ACC112 (cell line): Measurements from ENCODE around the gene AAMP.

Experiments used
- H2AFZ ChIP-seq: fragments of 200-600 bp; sonication (generic); one replicate; pipeline ENCODE4 v1.6.0; 2017; ENCODE audit warnings: antibody characterized with exemption, low read length; ENCODE audit not compliant: unreplicated experiment
- H3K27ac ChIP-seq: fragments of 200-600 bp; sonication (generic); 2 replicates; pipeline ENCODE4 v1.5.1; 2014; ENCODE audit warnings: low read depth, mild to moderate bottlenecking, antibody characterized with exemption, low read length, moderate library complexity
- H3K27me3 ChIP-seq: fragments of 200-600 bp; sonication (generic); 2 replicates; pipeline ENCODE4 v1.6.1; 2014; ENCODE audit warnings: mild to moderate bottlenecking, antibody characterized with exemption, low read length, moderate library complexity, mixed read lengths; ENCODE audit not compliant: insufficient read depth
- H3K36me3 ChIP-seq: fragments of 200-600 bp; sonication (generic); 2 replicates; pipeline ENCODE4 v1.6.1; 2016; ENCODE audit warnings: mild to moderate bottlenecking, antibody characterized with exemption, low read length, moderate library complexity, mixed read lengths; ENCODE audit not compliant: insufficient read depth
- H3K4me1 ChIP-seq: fragments of 200-600 bp; sonication (generic); one replicate; pipeline ENCODE4 v1.6.1; 2016; ENCODE audit warnings: low read length, mixed read lengths; ENCODE audit not compliant: insufficient read depth, unreplicated experiment, control insufficient read depth
- H3K4me3 ChIP-seq: fragments of 200-600 bp; sonication (generic); 2 replicates; pipeline ENCODE4 v1.5.1; 2014; ENCODE audit warnings: mild to moderate bottlenecking, low read depth, low read length
- H3K79me2 ChIP-seq: fragments of 200-600 bp; sonication (generic); one replicate; pipeline ENCODE4 v1.6.0; 2016; ENCODE audit warnings: low read length; ENCODE audit not compliant: control insufficient read depth, unreplicated experiment, insufficient read depth

AAMP gene

GRCh38 chr2:218218268-218219185 lies 51.4 kb downstream of the AAMP start:
- peaks cover 47% of the 10 kb centered on the region for H3K4me1 ChIP-seq

GRCh38 chr2:218217360-218218267 lies 52.3 kb downstream of the AAMP start:
- Histone ChIP-seq H3K36me3 (0 out of 2 replicates have a peak, but pooled peaks cover 7% of the 10 kb centered on the region), H3K4me1 (peaks cover 37% of the 10 kb centered on the region), H3K4me3 (peak overlapping the region; percentile 99), H3K27ac (peak overlapping the region; percentile 93), H3K79me2 (peaks cover 63% of the 10 kb centered on the region), H3K27me3 (no peaks in the 10 kb centered on the region), H2AFZ (no peak overlapping the region)

More at GRCh38 chr2:218218268-218219185, 51.4 kb downstream of the AAMP start:
- H2AFZ ChIP-seq, result no peak overlapping the region
- peaks cover 72% of the 10 kb centered on the region for H3K79me2 ChIP-seq
- peak overlapping the region; percentile 93 for H3K27ac ChIP-seq
- 0 out of 2 replicates have a peak, but pooled peaks cover 15% of the 10 kb centered on the region for H3K36me3 ChIP-seq
- H3K27me3 ChIP-seq, result no peaks in the 10 kb centered on the region
- peak overlapping the region; percentile 99 for H3K4me3 ChIP-seq

- H3K4me1 ChIP-seq, result peaks cover 32% of the 10 kb centered on the region
- H3K36me3 ChIP-seq, result 0 out of 2 replicates have a peak, but pooled peaks cover 5% of the 10 kb centered on the region
- peaks cover 55% of the 10 kb centered on the region for H3K79me2 ChIP-seq
- H3K4me3 ChIP-seq, result peak within 1 kb of the TSS; percentile 99
- H3K27me3 ChIP-seq, result no peaks in the 10 kb centered on the region
- peak within 1 kb of the TSS; percentile 93 for H3K27ac ChIP-seq
- peak within 1 kb of the TSS; percentile 96 for H2AFZ ChIP-seq
Measured at GRCh38 chr2:218216674-218217359, 53.1 kb downstream of the AAMP start, which contains the start of gene ARPC2. TSS of gene ARPC2 (plus strand) at chr2:218217189. CDS start at chr2:218217471, 282 bp downstream.

DNA sequence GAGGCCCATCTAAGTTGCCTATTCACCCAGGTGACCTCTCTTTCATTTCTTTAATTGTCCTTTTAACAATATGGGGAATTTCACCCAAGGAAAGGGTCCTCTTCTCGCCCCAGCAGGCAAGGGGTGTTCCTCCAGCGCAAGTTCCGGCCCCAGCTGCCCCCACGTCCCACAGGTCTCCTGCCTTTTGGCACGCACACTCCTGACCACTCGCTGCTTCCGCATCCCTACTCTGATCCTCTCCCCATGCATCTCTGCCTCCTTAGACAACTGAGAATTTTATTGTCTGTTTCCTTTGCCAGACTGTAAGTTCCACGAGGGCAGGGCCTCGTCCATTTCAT lies 53.6 kb downstream of the AAMP start:
- Histone ChIP-seq H2AFZ (peak overlapping the region; percentile 96), H3K79me2 (peaks cover 50% of the 10 kb centered on the region)

More for the DNA sequence above, 53.6 kb downstream of the AAMP start:
- Histone ChIP-seq H3K27ac (peak overlapping the region; percentile 93), H3K27me3 (no peaks in the 10 kb centered on the region), H3K4me3 (peak overlapping the region; percentile 99), H3K36me3 (0 out of 2 replicates have a peak, but pooled peaks cover 5% of the 10 kb centered on the region), H3K4me1 (peaks cover 28% of the 10 kb centered on the region)
